Inflammatory macrophage treated with lipopolysaccharide for 1 hour (primary cell): ENCODE measurements around the gene FSD1.
A peak's percentile ranks its signal among the peaks of the same experiment; 100 is the strongest.
"Not testable (repeated sequence)": the region's sequence is repeated elsewhere in the genome, so short reads cannot be mapped to it uniquely, and the experiment has no call there.

Experiments
- DNase-seq, 2 donors: peaks; one replicate each; pipeline ENCODE4 v3.0.0-alpha.2; 2020 to 2022

The FSD1 gene

GRCh38 chr19:4320419-4320818, 16.0 kb downstream of the FSD1 start:
- DNase-seq, result no peak

GRCh38 chr19:4322942-4323665, 18.7 kb downstream of the FSD1 start:
- no peak for DNase-seq

- no peak for DNase-seq
These were observed 19.3 kb downstream of the FSD1 start for GRCh38 chr19:4323692-4324091.

GRCh38 chr19:4324228-4324627, 19.8 kb downstream of the FSD1 start:
- DNase-seq, result no peak

GRCh38 chr19:4326215-4326836, 21.9 kb downstream of the FSD1 start:
- DNase-seq, result no peak

- DNase-seq, result no peak
These were observed 22.4 kb downstream of the FSD1 start for GRCh38 chr19:4326837-4327251.

GRCh38 chr19:4327252-4327876, 23.0 kb downstream of the FSD1 start:
- DNase-seq, result peak; percentile 59 to 71

- no peak for DNase-seq
These were observed 23.5 kb downstream of the FSD1 start for GRCh38 chr19:4327877-4328242.

- DNase-seq, result peak; percentile 83 to 96
These were observed 24.0 kb downstream of the FSD1 start for GRCh38 chr19:4328243-4328990.

- not testable (repeated sequence) for DNase-seq
These were observed 24.7 kb downstream of the FSD1 start for GRCh38 chr19:4328991-4329681.

- no peak for DNase-seq
These were observed 25.5 kb downstream of the FSD1 start for GRCh38 chr19:4329858-4330257.

GRCh38 chr19:4334929-4335570, 30.7 kb downstream of the FSD1 start:
- no peak for DNase-seq

- DNase-seq, result peak in 1 of 2 donors; percentile 15
These were observed 33.6 kb downstream of the FSD1 start for GRCh38 chr19:4337906-4338440.

- DNase-seq, result peak in 1 of 2 donors; percentile 35
These were observed 34.3 kb downstream of the FSD1 start, which contains the start of gene STAP2 for GRCh38 chr19:4338441-4339355. STAP2 (minus strand) TSS chr19:4338827; CDS start chr19:4338753, 74 bp downstream.

GRCh38 chr19:4342314-4342614, 37.9 kb downstream of the FSD1 start:
- no peak for DNase-seq

GRCh38 chr19:4342615-4343369, 38.4 kb downstream of the FSD1 start:
- peak; percentile 98 to 100 for DNase-seq

GRCh38 chr19:4343370-4344307, 39.2 kb downstream of the FSD1 start, which contains the start of gene MPND:
MPND (plus strand) TSS chr19:4343562; CDS start chr19:4343594, 32 bp downstream.
- peak; percentile 84 to 93 for DNase-seq

GRCh38 chr19:4345342-4346019, 41.1 kb downstream of the FSD1 start:
- no peak for DNase-seq
